Heart left ventricle (tissue), 13 donors: ENCODE data around the gene UQCC3.

Source experiments
- POLR2A ChIP-seq, 2 donors: fragments of 450-650 bp; IDR thresholded peaks; one replicate each; pipeline ENCODE4 v1.6.1; 2017; ENCODE audit warnings: antibody characterized with exemption in 2 of 2, mild to moderate bottlenecking in 2 of 2, moderate library complexity in 2 of 2
- TF ChIP-seq, protein P1 (sequence below), 12 donors: fragments of 200-600 bp; sonication (generic) in 4 of 12; IDR thresholded peaks; one replicate each; pipeline versions ENCODE4 v1.5.0 to v1.8.0; 2018 to 2022; ENCODE audit warnings: antibody characterized with exemption in 12 of 12, mild to moderate bottlenecking in 5 of 12
- donor health status: ischemic (EF 13 %, LVEDD 7.1; RV severe dilation, severe dysfunction).
- donor health status: DM: no; HTN: yes; CAD: no.
- donor health status: DM: no; HTN: no; CAD: no.
- donor health status: ischemic (EF 25% LVEDD 6.9; RV normal size, moderate dysfunction).
- donor health status: ischemic (EF 25% LVEDD 5.7; RV mildly dilated, moderate dysfunction).
- donor health status: ischemic (EF 35%, LVEDD 5.7; RV mildly dilated, moderate dysfunction).
- donor health status: nonischemic (EF 11% LVEDD 7.7; RV severe dilation, severe dysfunction).
- donor health status: DM: yes; HTN: yes; CAD: no.
- donor health status: PGD.
- donor health status: ischemic (EF 29% LVEDD 5.4; RV normal size, mild dysfunction).
- donor health status: nonischemic (EF 23%, LVEDD 6.1; RV moderate dilation, normal function).

DNA sequence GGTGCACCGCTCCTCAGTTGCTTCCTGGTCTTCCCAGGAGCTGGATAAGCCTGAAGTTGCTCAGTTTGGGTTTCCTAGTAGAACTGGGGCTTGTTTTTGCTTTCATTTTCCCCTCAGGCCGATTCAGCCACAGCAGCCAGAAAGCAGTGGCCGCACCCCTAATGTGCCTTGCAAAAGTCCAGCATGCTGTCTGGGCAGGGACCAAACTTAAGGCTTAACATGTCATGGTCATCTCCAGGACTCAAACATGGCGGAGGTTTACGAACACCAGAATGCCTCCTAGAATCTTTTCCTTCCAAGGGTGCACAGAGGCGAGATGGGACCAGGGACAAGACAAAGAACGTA lies 38.5 kb downstream of the UQCC3 start:
- TF ChIP-seq, protein P1, sequence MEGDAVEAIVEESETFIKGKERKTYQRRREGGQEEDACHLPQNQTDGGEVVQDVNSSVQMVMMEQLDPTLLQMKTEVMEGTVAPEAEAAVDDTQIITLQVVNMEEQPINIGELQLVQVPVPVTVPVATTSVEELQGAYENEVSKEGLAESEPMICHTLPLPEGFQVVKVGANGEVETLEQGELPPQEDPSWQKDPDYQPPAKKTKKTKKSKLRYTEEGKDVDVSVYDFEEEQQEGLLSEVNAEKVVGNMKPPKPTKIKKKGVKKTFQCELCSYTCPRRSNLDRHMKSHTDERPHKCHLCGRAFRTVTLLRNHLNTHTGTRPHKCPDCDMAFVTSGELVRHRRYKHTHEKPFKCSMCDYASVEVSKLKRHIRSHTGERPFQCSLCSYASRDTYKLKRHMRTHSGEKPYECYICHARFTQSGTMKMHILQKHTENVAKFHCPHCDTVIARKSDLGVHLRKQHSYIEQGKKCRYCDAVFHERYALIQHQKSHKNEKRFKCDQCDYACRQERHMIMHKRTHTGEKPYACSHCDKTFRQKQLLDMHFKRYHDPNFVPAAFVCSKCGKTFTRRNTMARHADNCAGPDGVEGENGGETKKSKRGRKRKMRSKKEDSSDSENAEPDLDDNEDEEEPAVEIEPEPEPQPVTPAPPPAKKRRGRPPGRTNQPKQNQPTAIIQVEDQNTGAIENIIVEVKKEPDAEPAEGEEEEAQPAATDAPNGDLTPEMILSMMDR (IDR thresholded peaks at IDR 0.05), result no peak
- no peak for TF ChIP-seq POLR2A (IDR thresholded peaks at IDR 0.05)
